ENCODE measurements around the gene RBP3. TPM values are rescaled to one million over a fixed set of nuclear protein-coding genes. Genes with fewer than 3 reads are reported as not detected.

The RBP3 gene
- not detected for total RNA-seq
- polyA plus RNA-seq = not detected
- long read RNA-seq, donor 1 = 0 reads
- long read RNA-seq, donor 2 = 0 reads
- long read RNA-seq, donor 3 = 0 reads

DNA sequence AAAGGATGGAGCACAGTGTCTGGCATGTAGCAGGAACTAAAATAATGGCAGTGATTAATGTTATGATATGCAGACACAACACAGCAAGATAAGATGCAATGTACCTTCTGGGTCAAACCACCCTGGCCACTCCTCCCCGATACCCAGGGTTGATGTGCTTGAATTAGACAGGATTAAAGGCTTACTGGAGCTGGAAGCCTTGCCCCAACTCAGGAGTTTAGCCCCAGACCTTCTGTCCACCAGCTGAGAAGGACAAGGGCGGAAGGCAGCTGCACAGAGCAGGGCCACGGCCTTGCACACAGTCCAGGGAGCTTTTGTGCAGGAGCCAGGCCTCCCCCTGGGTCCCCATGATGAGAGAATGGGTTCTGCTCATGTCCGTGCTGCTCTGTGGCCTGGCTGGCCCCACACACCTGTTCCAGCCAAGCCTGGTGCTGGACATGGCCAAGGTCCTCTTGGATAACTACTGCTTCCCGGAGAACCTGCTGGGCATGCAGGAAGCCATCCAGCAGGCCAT, at the start of gene RBP3:
Gene RBP3, plus strand, starts transcription at position 226 of the 514 bp plus-strand sequence. Its CDS starts 122 bp downstream, at position 348.
- Histone ChIP-seq H3K4me3 (no peak within 1 kb of the TSS), H3K27me3 (no peaks in the 10 kb centered on the region), H3K9me3 (no peaks in the 10 kb centered on the region), H3K4me1 (ENCODE audit: insufficient read depth) (no peaks in the 10 kb centered on the region), H3K36me3 (no peaks in the 10 kb centered on the region), H3K27ac (no peak within 1 kb of the TSS)
- TF ChIP-seq EP300 (IDR thresholded peaks at IDR 0.05) = no peak
- DNase-seq = no peak
- intact Hi-C loops (cut with DNase I) = no loop called here
- 72 to 78% (median 75%) methylated on average over 5 of the region's 5 CpGs for WGBS, 3 donors

DNA sequence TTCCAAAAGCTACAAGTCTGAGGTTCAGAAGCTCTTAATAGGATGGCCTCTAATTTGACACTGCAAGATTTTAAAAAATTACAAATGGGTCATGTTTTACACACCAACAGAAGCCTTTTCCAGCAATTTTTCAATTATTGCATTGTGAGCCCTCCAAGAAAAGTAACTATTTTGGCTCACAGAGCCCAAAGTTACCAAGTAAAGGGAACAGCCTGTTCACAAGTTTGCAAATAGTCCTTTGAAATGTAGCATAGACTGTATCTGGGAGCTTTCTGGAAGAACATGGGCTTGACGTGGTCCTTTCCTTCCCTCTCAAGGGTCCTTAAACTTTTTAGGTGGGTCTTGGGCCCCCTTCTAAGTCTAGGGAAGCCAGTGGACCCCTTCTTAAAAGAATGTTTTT, 49.4 kb upstream of the RBP3 start:
- intact Hi-C loops (cut with DNase I) = no loop called here
- Histone ChIP-seq H3K36me3 (no peaks in the 10 kb centered on the region), H3K4me3 (no peak overlapping the region), H3K9me3 (no peaks in the 10 kb centered on the region), H3K27ac (no peak overlapping the region), H3K27me3 (no peaks in the 10 kb centered on the region), H3K4me1 (ENCODE audit: insufficient read depth) (peaks cover 3% of the 10 kb centered on the region)
- 24 to 30% (median 28%) methylated on average over 1 of the region's 1 CpG for WGBS, 3 donors
- DNase-seq = no peak
- TF ChIP-seq, protein P1, sequence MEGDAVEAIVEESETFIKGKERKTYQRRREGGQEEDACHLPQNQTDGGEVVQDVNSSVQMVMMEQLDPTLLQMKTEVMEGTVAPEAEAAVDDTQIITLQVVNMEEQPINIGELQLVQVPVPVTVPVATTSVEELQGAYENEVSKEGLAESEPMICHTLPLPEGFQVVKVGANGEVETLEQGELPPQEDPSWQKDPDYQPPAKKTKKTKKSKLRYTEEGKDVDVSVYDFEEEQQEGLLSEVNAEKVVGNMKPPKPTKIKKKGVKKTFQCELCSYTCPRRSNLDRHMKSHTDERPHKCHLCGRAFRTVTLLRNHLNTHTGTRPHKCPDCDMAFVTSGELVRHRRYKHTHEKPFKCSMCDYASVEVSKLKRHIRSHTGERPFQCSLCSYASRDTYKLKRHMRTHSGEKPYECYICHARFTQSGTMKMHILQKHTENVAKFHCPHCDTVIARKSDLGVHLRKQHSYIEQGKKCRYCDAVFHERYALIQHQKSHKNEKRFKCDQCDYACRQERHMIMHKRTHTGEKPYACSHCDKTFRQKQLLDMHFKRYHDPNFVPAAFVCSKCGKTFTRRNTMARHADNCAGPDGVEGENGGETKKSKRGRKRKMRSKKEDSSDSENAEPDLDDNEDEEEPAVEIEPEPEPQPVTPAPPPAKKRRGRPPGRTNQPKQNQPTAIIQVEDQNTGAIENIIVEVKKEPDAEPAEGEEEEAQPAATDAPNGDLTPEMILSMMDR (IDR thresholded peaks at IDR 0.05) = no peak
- TF ChIP-seq EP300 (IDR thresholded peaks at IDR 0.05) (no peak), POLR2A (IDR thresholded peaks at IDR 0.05) (no peak)

DNA sequence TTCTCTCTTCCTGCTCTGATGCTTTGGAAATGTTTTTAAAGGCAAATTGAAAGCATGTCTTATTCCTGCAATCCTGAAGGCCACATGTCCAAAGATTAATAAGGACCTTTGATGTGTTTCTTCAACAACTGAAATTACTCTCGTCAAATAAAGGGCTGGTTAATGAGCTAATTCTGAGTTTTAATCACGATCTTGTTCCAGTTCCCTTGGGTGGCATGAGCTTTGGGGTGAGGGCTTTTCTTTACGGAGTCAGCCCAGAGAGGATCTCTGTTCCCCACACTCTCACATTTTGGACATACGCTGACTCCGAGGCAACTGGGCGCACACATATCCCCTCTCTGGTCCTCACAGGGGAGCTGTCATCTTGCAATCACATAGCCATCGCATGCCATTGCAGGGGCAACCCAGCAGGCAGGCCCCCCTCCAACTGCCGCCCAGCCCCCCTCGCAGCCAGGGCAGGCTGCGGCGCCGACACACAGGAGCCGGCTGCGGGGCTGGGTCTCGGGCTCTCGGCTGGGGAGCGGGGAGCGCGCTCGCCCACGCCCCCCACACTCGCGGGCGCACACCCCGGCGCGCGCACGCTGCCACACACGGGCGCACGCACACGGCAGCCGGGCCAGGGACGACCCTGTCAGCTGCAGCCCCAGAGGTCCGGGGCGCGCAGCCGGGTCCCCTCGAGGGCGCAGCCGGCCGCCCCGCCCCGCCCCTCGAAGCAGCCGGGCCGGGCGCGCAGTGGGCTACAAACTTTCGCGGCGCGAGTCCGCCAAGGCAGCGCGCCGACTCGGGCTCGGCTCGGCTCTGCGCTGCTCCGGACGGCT, 48.3 kb upstream of the RBP3 start, which contains the start of gene GDF10:
Gene GDF10, plus strand, starts transcription at position 587 of the 818 bp plus-strand sequence. CDS start 455 bp downstream, outside the sequence.
- Histone ChIP-seq H3K4me1 (ENCODE audit: insufficient read depth) (peaks cover 3% of the 10 kb centered on the region), H3K27ac (no peak within 1 kb of the TSS), H3K27me3 (no peaks in the 10 kb centered on the region), H3K9me3 (no peaks in the 10 kb centered on the region), H3K36me3 (no peaks in the 10 kb centered on the region), H3K4me3 (peak within 1 kb of the TSS; percentile 13)
- 2 to 9% (median 6%) methylated on average over 16 to 64 of the region's 64 CpGs for WGBS, 3 donors
- TF ChIP-seq, protein P1 (IDR thresholded peaks at IDR 0.05) = no peak
- no peak for TF ChIP-seq POLR2A (IDR thresholded peaks at IDR 0.05)
- TF ChIP-seq EP300 (IDR thresholded peaks at IDR 0.05) = no peak
- peak in 1 of 5 donors; percentile 25 for DNase-seq
- intact Hi-C loops (cut with DNase I) = no loop called here

DNA sequence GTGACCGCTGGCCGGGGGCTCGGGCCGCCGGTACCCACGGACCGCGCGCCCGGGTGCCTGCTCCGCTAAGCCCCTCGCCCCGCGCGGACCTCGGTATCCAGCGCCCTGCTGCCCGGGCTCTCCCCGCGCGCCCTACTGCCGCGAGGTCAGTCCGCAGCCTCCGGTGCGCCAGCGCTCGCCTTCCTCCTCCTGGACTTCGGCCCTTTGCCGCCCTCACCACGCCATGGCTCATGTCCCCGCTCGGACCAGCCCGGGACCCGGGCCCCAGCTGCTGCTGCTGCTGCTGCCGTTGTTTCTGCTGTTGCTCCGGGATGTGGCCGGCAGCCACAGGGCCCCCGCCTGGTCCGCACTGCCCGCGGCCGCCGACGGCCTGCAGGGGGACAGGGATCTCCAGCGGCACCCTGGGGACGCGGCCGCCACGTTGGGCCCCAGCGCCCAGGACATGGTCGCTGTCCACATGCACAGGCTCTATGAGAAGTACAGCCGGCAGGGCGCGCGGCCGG, 47.7 kb upstream of the RBP3 start:
- TF ChIP-seq POLR2A (IDR thresholded peaks at IDR 0.05) (no peak), EP300 (IDR thresholded peaks at IDR 0.05) (no peak)
- TF ChIP-seq, protein P1 (IDR thresholded peaks at IDR 0.05) = no peak
- no peak for DNase-seq
- Histone ChIP-seq H3K9me3 (no peaks in the 10 kb centered on the region), H3K4me3 (peak overlapping the region; percentile 13), H3K27ac (no peak overlapping the region), H3K27me3 (no peaks in the 10 kb centered on the region), H3K36me3 (no peaks in the 10 kb centered on the region), H3K4me1 (ENCODE audit: insufficient read depth) (peaks cover 3% of the 10 kb centered on the region)
- 1 to 2% (median 2%) methylated on average over 47 to 57 of the region's 57 CpGs for WGBS, 3 donors
- intact Hi-C loops (cut with DNase I) = no loop called here

Measured in ovary (tissue), 10 donors.